SH-SY5Y (cell line): ENCODE data around the gene ICAM2.

Experiments used
- GATA2 ChIP-seq: IDR thresholded peaks from 2 replicates; pipeline ENCODE4 v1.6.1; 2011; ENCODE audit warnings: mild to moderate bottlenecking, low read depth, low read length
- GATA3 ChIP-seq: IDR thresholded peaks from 2 replicates; pipeline ENCODE4 v1.6.1; 2011; ENCODE audit warnings: low read depth, mild to moderate bottlenecking, low read length, moderate library complexity

GRCh38 chr17:63969278-63969677 lies 51.2 kb downstream of the ICAM2 start:
- TF ChIP-seq GATA3: no peak
- TF ChIP-seq GATA2: no peak
